Measurements from ENCODE around the gene FGD3.

Gene FGD3

DNA sequence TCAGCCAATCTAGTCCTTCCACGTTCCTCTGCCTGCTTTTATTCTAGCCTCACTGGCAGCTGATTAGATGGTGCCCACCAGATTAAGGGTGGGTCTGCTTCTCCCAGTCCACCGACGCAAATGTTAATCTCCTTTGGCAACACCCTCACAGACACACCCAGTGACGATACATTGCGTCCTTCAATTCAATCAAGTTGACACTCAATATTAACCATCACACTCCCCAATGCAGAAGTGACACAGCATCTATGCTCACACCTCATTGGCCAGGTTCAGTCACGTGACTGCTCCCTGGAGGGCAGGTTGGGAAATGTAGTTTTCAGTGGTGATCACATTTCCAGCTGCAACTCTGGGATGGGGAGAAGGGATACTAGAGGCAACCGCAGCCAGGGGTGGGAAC lies 124.1 kb downstream of the FGD3 start:
- DNase-seq: no peak

DNA sequence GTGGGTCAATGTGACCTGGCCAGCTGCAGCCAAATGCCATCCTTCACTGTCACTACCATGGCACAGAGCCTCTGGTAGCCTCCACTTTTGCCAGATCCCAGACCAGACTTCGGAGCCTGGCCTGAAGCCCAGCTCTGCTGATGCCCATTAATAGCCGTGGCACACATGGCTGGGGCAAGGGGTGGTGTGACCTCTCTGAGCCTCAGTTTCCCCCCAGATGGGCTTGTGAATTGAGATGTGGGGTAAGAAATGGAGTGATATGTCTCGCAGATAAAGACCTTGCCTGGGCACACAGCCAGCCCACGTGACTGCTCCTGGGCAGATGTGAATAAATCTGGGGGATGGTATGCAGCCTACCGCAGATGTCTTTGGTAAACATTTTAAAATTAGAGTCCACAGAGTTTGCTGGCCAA lies 125.1 kb downstream of the FGD3 start:
- peak in 5 of 51 donors; percentile 14 to 26 (median 19) for DNase-seq

DNA sequence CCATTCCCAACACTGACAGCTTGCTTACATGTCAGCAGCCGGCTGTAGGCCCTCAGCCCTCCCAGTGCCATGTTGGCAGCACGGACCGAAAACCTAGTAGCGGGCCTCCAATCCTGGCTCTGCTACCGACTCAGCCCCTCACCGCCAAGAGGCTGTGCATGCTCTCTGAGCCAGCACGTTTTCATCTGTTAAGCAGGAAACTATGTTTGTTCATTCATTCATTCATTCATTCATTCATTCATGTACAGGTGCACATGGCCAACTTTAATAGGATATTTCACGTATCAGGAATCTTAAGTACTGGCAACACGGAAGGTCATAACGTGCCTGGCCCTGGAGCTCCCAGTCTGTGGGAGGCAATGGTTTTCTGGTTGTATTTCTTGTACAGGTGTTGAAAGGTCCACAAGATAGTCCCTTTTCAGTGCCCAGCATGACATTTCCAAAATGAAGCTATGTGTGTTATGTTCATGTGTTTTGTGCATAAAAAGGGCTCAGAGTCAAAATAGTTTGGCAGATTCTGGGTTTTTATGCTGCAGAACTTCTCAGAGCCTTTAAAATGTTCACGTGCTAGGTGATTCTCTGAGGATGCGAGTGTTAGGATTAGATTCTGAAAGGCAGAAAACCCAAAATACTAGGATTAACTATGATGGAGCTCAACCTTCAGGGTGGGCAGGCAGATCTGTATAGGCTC lies 128.9 kb downstream of the FGD3 start:
- no peak for DNase-seq

DNA sequence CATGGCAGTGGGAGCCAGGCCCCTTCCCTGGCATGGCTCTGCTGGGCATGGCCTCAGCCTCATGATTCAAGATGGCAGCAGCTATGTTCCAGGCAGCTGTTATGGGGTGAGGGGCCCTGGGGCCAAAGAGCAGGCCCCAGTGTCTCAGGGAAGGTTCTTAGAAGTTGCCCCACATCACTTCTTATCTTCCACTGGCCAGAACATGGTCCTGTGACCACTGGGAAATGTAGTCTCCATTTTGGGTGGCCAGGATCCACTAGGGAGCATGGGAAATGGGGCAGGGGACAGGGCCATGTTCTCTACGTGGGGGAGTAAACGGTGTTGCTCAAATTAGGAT lies 129.4 kb downstream of the FGD3 start:
- DNase-seq: no peak

DNA sequence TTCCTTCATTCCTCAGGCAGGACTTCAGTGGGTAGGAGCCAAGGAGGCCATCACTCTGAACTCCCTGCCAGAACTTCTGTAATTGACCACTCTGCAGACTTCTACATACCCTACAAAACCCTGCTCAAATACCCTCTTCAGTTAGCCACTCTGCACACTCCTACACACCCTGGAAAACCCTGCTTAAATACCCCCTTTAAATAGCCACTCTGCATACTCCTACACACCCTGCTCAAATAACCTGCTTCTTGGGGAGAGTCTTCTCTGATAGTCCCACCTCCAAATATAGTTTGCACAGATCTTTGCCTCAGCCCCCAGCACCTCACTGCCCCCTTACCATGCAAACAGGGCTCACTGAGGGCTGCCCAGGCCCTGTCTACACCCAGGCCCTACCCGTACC lies 130.0 kb downstream of the FGD3 start:
- DNase-seq: no peak

DNA sequence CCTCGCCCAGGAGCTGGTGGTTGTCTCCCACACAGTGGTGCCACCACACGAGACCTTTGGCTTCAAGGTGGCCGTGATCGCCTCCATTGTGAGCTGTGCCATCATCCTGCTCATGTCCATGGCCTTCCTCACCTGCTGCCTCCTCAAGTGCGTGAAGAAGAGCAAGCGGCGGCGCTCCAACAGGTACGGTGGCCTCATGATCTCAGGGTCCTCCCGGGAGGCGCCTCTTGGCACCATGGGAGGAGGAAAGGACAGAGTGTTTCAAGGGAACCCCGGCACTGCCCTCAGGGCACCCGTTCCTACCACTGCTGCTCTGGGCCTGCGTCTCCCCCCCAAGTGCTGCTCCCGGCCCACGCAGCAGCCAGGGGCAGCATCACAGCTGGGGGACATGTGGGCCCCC lies 130.5 kb downstream of the FGD3 start:
- no peak for DNase-seq

DNA sequence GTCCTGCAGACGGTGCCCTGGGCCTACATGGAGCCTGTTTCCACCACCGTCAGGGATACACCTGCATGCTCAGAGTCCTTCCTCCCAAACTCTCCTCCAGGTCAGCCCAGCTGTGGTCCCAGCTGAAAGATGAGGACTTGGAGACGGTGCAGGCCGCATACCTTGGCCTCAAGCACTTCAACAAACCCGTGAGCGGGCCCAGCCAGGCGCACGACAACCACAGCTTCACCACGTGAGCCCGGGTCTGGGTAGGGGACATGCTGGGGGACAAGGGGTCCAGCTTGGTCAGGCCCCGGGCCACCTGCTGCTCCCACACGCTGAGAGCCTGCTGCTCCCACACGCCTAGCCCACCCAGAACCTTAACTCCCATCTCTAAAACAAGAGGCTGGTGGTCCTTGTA lies 132.0 kb downstream of the FGD3 start:
- no peak for DNase-seq

DNA sequence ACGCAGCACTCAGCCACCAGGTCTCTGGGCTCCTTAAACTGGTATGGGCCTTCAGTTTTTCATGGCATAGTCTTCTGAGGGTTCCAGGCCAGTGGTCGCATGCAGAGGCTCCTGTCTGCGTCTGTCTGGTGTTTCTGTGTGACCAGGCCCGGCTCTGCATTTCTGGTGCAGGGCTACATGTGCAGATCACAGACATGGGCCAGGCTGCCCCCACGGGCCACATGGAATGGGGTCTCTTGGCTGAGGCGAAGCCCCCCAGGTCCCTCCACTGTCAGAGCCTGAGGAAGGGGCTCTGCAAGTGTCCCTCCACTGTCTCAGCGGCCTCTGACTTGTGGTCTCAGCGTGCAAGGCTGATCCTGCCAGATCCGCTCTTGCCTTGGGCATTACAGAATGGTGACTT lies 133.1 kb downstream of the FGD3 start:
- DNase-seq: no peak

DNA sequence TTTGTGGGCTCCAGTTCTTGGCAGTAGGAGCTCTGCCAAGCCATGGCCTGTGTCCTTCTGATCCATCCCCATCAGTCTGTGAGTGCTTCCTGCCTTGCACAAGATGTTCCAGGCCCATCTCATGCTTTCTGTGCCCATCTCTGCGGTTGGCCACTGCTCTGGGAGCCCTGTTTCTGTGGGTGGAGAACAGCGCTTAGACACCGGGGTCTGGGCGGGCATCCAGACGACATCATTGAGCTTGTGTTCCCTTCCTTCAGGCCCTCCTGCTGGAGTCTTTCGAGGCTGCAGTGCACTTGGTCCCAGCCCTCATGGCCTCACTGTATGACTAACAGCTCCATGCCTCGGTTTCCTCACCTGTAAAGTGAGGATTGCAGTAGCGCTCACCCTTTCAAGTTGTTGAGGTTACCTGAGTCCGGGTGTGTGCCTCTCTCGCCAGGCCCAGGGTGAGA lies 133.8 kb downstream of the FGD3 start:
- peak in 9 of 51 donors; percentile 14 to 39 (median 29) for DNase-seq

DNA sequence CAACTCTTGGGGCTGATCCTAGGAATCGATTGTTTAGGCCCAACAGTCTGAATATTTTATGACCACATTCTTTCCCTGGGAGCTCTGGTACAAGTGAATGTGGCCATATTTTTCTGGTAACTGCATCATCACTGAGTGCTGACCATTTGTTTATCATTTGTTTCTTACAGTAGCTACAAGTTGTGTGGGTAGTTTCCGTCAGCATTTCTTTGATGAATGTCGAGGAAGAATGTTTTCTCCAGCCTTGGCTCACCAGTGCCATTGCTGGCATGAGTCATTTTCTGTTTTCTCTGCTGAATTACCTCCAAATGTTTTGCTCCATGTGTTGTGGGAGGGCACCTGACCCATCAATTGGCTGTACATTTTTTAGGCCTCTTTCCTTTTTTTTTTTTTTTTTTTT lies 134.6 kb downstream of the FGD3 start:
- no peak for DNase-seq

DNA sequence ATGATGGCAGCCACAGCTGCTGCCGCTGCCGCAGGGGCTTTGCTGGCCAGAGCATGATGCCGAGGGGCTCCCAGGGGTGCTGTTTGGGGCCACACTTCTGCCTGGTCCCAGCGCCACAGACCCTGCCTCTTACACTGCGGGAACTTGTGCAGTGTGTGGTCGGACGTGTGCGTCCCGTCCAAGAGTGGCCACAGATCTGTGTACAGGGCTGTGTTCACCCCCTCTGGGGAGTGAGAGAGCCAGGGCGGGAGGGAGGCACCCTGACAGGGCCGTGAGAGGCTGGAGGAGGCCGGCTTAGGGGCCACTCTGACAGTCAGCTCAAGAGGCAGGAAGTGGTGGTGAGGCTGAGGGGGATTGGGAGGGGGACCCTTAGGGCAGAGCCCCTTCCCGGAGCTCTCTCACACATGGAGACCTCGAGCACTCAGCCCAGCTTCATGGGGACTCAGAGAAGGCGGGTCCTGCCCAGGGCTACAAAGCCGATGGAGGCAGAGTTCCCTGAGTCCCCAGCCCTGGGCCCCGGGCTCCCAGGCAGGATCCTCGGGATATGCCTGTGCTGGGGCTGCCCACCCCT lies 135.6 kb downstream of the FGD3 start:
- no peak for DNase-seq

DNA sequence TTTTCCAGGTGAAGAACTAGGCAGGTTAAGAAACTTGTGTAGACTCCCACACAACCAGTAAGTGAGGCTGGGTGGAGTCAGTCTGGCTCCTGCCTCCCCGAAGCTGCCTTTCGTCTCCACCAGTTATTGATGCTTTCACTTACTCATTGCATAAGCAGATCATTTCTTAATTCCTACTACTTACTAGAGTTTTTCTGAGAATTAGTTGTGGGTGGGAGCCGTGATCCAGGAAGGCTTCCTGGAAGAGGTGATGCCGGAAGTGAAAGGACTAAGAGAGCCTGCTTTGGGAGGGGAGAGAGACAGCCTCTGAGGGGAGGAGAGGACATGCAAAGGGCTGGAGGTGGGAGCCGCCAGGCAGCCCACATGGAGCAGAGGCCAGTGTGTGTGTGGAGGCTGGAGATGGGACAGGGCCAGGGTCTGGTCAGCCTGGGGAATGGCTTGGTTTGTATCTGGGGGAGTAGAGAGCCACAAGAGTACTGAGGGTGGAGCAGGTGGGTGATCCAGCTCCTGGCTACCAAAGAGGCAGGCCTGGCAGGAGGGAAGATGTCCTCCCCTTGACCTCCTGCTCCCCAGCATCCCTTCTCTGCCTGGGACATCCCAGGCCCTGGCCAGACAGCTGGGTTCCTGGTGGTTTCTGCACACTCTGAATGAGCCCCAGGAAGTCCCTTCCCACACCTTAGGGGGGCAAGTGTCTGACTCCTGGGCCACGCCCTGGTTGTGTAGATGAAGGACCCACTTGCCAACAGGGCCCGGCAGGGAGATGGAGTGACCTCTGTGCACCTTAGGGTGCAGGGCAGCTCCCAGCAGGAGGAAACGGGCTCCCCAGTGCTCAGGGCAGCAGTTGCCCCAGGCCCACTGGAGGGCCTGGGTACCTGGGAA lies 136.5 kb downstream of the FGD3 start:
- no peak for DNase-seq

DNA sequence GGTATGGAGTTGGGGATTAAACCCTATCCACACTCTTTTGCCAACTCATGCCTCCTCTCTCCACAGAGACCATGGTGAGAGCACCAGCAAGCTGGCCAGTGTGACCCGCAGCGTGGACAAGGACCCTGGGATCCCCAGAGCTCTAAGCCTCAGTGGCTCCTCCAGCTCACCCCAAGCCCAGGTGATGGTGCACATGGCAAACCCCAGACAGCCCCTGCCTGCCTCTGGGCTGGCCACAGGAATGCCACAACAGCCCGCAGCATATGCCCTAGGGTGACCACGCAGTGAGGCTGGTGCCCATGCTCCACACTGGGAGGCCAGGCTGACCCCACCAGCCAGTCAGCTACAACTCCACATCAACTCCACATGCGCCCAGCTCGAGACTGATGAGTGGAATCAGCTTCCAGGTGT lies 137.2 kb downstream of the FGD3 start:
- DNase-seq: no peak

DNA sequence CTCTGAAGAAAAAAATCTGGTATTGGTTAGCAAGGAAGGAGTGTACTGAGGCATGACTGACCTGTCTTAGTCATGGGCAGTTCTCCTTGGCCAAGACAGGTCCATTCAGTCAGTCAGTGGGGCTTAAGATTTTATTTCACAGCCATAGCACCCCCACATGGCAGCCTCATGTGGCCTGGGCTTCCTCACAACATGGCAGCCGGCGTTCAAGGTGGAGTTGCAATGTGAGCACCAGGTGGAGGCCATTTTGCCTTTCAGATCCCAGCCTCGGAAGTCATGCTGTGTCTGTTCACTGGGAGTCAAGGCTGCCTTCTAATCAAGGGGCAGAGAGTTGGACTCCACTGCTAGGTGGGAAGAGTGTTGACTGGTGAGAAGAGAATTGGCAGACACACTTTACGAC lies 138.4 kb downstream of the FGD3 start:
- no peak for DNase-seq
